HG02852 (cell line): Measurements from ENCODE around the gene PSTK.

Experiments used
- ATAC-seq: cut with Tn5 transposase; IDR thresholded peaks from one replicate; pipeline ENCODE4 v1.9.1; 2021; ENCODE audit warnings: mild to moderate bottlenecking, moderate library complexity; ENCODE audit not compliant: unreplicated experiment

The PSTK gene

GRCh38 chr10:122990278-122990677 is 10.1 kb downstream of the PSTK start:
- no peak for ATAC-seq

GRCh38 chr10:122992031-122992585 is 11.9 kb downstream of the PSTK start:
- no peak for ATAC-seq

- ATAC-seq = no peak
Observed at GRCh38 chr10:122993797-122994336, 13.7 kb downstream of the PSTK start.

- no peak for ATAC-seq
Observed at GRCh38 chr10:122995936-122996335, 15.7 kb downstream of the PSTK start.

GRCh38 chr10:122997864-122998263 is 17.7 kb downstream of the PSTK start:
- peak; percentile 44 for ATAC-seq

GRCh38 chr10:122998360-122998917 is 18.2 kb downstream of the PSTK start:
- ATAC-seq = no peak

GRCh38 chr10:122998934-122999333 is 18.7 kb downstream of the PSTK start:
- no peak for ATAC-seq

- ATAC-seq = peak; percentile 51
Observed at GRCh38 chr10:122999347-122999746, 19.1 kb downstream of the PSTK start.

GRCh38 chr10:123000155-123000554 is 20.0 kb downstream of the PSTK start:
- ATAC-seq = no peak

GRCh38 chr10:123001370-123001769 is 21.2 kb downstream of the PSTK start:
- no peak for ATAC-seq

GRCh38 chr10:123004298-123004697 is 24.1 kb downstream of the PSTK start:
- ATAC-seq = no peak

GRCh38 chr10:123007558-123008354 is 27.6 kb downstream of the PSTK start:
- peak; percentile 44 for ATAC-seq

- peak; percentile 80 for ATAC-seq
Observed at GRCh38 chr10:123008355-123009104, 28.3 kb downstream of the PSTK start, which contains the start of the genes ACADSB and IKZF5. Gene ACADSB, plus strand, starts transcription at chr10:123009006. Its CDS starts 24 bp downstream, at chr10:123009030. Gene IKZF5, minus strand, starts transcription at chr10:123008795. Its CDS starts 10,170 bp downstream, at chr10:122998625.

- ATAC-seq = peak; percentile 27
Observed at GRCh38 chr10:123009105-123009820, 29.1 kb downstream of the PSTK start.

GRCh38 chr10:123011987-123012386 is 31.8 kb downstream of the PSTK start:
- ATAC-seq = no peak

- ATAC-seq = no peak
Observed at GRCh38 chr10:123013456-123014419, 33.5 kb downstream of the PSTK start.

GRCh38 chr10:123014772-123015171 is 34.6 kb downstream of the PSTK start:
- no peak for ATAC-seq

- ATAC-seq = no peak
Observed at GRCh38 chr10:123016228-123016627, 36.0 kb downstream of the PSTK start.
